Gastrocnemius medialis (tissue), 4 donors: ENCODE results near the gene HAL.

Experiments used
- POLR2A ChIP-seq, 2 donors: fragments of 450-650 bp; IDR thresholded peaks; one replicate each; pipeline ENCODE4 v1.6.1; 2017; ENCODE audit warnings: antibody characterized with exemption in 2 of 2, mild to moderate bottlenecking in 2 of 2, moderate library complexity in 2 of 2
- TF ChIP-seq, protein P1 (sequence below), 5 experiments: fragments of 450-650 bp in 3 of 5; fragments of 200-600 bp in 2 of 5; sonication (generic) in 2 of 5; IDR thresholded peaks in 4 of 5; conservative IDR thresholded peaks in 1 of 5; 1 replicate in 4 of 5; 2 replicates in 1 of 5; pipeline ENCODE4 v1.5.1; 2016 to 2019; ENCODE audit warnings: antibody characterized with exemption in 5 of 5, mild to moderate bottlenecking in 3 of 5, moderate library complexity in 3 of 5

DNA sequence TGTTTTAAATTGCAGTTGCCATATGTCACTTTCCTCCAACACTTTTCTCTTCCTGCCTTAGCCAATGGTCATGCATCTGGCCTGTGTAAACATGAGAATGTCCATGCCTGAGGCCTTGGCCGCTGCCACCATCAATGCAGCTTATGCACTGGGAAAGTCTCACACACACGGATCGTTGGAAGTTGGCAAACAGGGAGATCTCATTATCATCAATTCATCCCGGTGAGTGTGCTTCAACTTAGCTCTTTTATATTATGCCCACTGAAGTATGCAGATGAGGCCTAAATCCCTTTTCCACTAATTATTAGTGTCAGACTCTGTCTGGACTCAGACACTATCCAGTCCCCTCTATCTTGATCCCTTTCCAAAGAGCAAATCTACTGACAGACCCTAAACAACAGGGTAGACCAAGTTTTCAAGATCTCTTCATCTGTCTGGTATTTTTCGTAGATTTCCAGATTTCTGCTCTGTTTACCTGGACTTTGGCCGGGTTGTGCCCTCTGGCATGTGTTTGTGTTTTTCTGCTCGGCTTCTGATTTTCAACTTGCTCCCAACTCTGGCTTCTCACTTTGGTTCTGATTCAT is 29.8 kb downstream of the HAL start:
- no peak for TF ChIP-seq POLR2A (IDR thresholded peaks at IDR 0.05)
- TF ChIP-seq, protein P1, sequence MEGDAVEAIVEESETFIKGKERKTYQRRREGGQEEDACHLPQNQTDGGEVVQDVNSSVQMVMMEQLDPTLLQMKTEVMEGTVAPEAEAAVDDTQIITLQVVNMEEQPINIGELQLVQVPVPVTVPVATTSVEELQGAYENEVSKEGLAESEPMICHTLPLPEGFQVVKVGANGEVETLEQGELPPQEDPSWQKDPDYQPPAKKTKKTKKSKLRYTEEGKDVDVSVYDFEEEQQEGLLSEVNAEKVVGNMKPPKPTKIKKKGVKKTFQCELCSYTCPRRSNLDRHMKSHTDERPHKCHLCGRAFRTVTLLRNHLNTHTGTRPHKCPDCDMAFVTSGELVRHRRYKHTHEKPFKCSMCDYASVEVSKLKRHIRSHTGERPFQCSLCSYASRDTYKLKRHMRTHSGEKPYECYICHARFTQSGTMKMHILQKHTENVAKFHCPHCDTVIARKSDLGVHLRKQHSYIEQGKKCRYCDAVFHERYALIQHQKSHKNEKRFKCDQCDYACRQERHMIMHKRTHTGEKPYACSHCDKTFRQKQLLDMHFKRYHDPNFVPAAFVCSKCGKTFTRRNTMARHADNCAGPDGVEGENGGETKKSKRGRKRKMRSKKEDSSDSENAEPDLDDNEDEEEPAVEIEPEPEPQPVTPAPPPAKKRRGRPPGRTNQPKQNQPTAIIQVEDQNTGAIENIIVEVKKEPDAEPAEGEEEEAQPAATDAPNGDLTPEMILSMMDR (IDR thresholded peaks at IDR 0.05 in 4 of 5, conservative IDR thresholded peaks at IDR 0.05 in 1 of 5) = no peak
